GM10248 (cell line): Measurements from ENCODE around the gene MEDAG.

Experiments
- CTCF ChIA-PET: fragments of 300-600 bp; sonication (Branson Sonifier 250); formaldehyde crosslinking; extraction: SDS; loops from one replicate; lab custom pipeline; 2021; ENCODE audit warnings: antibody characterized with exemption; lab: Yijun Ruan, JAX
- POLR2A ChIA-PET: fragments of 350-650 bp; sonication (Branson Sonifier 250); formaldehyde crosslinking; extraction: SDS; loops from one replicate; lab custom pipeline; 2020; ENCODE audit warnings: antibody characterized with exemption; lab: Yijun Ruan, JAX
- DNase-seq: peaks from one replicate; pipeline ENCODE4 v3.0.0; 2012; ENCODE audit errors: extremely low spot score
- TF ChIP-seq, protein P1 (sequence below): IDR thresholded peaks from 2 replicates; pipeline ENCODE4 v1.5.1; 2012; ENCODE audit warnings: mild to moderate bottlenecking, low read depth; ENCODE audit errors: extremely low read depth, missing control alignments, control extremely low read depth

MEDAG gene

DNA sequence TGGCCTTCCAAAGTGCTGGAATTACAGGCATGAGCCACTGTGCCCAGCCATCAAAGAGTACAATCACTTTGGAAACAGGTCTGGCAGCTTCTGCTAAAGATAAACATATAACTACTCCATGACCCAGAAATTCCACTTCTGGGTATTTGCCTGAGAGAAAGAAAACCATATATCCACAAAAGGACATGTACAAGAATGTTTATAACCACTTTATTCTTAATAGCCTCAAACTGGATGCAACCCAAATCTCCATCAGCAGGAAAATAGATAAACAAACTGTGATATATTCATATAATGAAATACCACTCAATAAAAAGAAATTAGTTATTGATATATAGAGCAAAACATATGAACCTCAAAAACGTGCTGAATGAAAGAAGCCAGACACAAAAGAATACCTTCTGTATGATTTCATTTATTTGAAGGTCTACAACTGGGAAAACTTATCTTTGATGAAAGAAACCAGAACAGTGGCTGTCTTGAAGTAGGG is 66.9 kb downstream of the MEDAG start:
- DNase-seq = no peak
- POLR2A ChIA-PET = no interaction called here
- CTCF ChIA-PET = no interaction called here
- TF ChIP-seq, protein P1, sequence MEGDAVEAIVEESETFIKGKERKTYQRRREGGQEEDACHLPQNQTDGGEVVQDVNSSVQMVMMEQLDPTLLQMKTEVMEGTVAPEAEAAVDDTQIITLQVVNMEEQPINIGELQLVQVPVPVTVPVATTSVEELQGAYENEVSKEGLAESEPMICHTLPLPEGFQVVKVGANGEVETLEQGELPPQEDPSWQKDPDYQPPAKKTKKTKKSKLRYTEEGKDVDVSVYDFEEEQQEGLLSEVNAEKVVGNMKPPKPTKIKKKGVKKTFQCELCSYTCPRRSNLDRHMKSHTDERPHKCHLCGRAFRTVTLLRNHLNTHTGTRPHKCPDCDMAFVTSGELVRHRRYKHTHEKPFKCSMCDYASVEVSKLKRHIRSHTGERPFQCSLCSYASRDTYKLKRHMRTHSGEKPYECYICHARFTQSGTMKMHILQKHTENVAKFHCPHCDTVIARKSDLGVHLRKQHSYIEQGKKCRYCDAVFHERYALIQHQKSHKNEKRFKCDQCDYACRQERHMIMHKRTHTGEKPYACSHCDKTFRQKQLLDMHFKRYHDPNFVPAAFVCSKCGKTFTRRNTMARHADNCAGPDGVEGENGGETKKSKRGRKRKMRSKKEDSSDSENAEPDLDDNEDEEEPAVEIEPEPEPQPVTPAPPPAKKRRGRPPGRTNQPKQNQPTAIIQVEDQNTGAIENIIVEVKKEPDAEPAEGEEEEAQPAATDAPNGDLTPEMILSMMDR = no peak

DNA sequence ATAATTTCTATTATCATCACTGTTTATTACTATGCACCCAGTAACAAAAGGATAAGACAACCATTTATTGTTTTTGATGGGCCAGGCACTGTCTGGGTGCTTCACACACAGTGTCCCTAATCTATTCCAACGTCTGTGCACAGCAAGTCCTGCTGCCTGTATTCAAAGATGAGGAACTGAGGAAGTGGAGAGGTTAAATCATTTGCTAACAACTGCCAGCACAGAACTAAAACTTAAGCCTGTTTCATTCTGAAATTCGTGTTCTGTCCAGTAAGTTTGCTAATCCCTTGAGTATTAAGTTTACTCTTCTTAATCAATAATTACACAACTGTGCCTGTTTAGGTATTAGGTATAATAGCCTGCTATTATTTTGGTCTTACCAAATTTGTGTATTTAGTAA is 68.3 kb downstream of the MEDAG start:
- POLR2A ChIA-PET = no interaction called here
- DNase-seq = no peak
- TF ChIP-seq, protein P1 = no peak
- CTCF ChIA-PET = no interaction called here
